ENCODE results near the gene COX6A1.
"Not testable (repeated sequence)": the region's sequence is repeated elsewhere in the genome, so short reads cannot be mapped to it uniquely, and the experiment has no call there.

Gene COX6A1

GRCh38 chr12:120428597-120429229, 9.2 kb upstream of the COX6A1 start:
- no peak for DNase-seq

GRCh38 chr12:120429368-120429767, 8.5 kb upstream of the COX6A1 start:
- no peak for DNase-seq

- DNase-seq, result no peak
Measured at GRCh38 chr12:120432772-120433525, 5.0 kb upstream of the COX6A1 start.

- no peak for DNase-seq
Measured at GRCh38 chr12:120438495-120439198, 734 bp downstream of the COX6A1 start.

- DNase-seq, result peak; percentile 58
Measured at GRCh38 chr12:120439646-120440247, 1.8 kb downstream of the COX6A1 start.

GRCh38 chr12:120444676-120445075, 6.8 kb downstream of the COX6A1 start:
- DNase-seq, result no peak

GRCh38 chr12:120445911-120446843, 8.3 kb downstream of the COX6A1 start, which contains the start of the genes GATC and TRIAP1:
TSS of gene GATC (plus strand) at chr12:120446444. CDS start at chr12:120446481, 37 bp downstream.
TSS of gene TRIAP1 (minus strand) at chr12:120446384. CDS start at chr12:120446372, 12 bp downstream.
- peak; percentile 77 for DNase-seq

- DNase-seq, result not testable (repeated sequence)
Measured at GRCh38 chr12:120446844-120447178, 8.9 kb downstream of the COX6A1 start.

- no peak for DNase-seq
Measured at GRCh38 chr12:120447992-120448391, 10.1 kb downstream of the COX6A1 start.

- DNase-seq, result not testable (repeated sequence)
Measured at GRCh38 chr12:120452524-120452923, 14.6 kb downstream of the COX6A1 start.

GRCh38 chr12:120453060-120453750, 15.3 kb downstream of the COX6A1 start:
- no peak for DNase-seq

GRCh38 chr12:120453977-120454376, 16.1 kb downstream of the COX6A1 start:
- DNase-seq, result no peak

GRCh38 chr12:120455302-120455701, 17.4 kb downstream of the COX6A1 start:
- no peak for DNase-seq

GRCh38 chr12:120457133-120457532, 19.2 kb downstream of the COX6A1 start:
- no peak for DNase-seq

- DNase-seq, result no peak
Measured at GRCh38 chr12:120460157-120460556, 22.2 kb downstream of the COX6A1 start.

- no peak for DNase-seq
Measured at GRCh38 chr12:120462099-120462640, 24.3 kb downstream of the COX6A1 start.

GRCh38 chr12:120463712-120464111, 25.8 kb downstream of the COX6A1 start:
- DNase-seq, result no peak

- DNase-seq, result no peak
Measured at GRCh38 chr12:120465756-120466155, 27.8 kb downstream of the COX6A1 start.

- DNase-seq, result peak; percentile 43
Measured at GRCh38 chr12:120466560-120467315, 28.8 kb downstream of the COX6A1 start.

- DNase-seq, result no peak
Measured at GRCh38 chr12:120467439-120467838, 29.5 kb downstream of the COX6A1 start.
